ENCODE measurements around the gene PHACTR1.

DNA sequence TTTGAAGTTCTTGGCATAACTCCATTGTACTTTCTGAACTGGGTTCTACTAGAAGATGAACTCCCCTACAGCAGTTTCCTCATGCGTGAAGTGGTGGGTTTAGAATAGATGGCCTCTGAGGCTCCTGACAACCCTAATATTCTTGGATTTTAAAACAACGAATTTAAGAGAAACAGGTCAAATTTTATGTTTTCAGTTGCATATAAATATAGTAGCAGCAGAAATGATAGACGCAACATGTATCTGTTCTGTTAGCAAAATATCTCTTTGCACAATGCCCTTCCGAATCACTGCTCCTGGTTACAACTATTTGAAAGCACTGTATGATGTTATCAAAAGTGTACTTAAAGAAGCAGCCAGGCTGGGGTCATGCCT is 364.6 kb downstream of the PHACTR1 start:
- TF ChIP-seq POLR2A (IDR thresholded peaks at IDR 0.05; ENCODE audit: low read length) (no peak), GATA1 (IDR thresholded peaks at IDR 0.05; ENCODE audit: low read depth, low read length) (no peak)
